ENCODE measurements around the gene CNPY1. TPM values are rescaled to one million over a fixed set of nuclear protein-coding genes. Genes with fewer than 3 reads are reported as not detected.

CNPY1 gene
- total and polyA plus RNA-seq, 4 experiments from 2014 or later, result not detected

DNA sequence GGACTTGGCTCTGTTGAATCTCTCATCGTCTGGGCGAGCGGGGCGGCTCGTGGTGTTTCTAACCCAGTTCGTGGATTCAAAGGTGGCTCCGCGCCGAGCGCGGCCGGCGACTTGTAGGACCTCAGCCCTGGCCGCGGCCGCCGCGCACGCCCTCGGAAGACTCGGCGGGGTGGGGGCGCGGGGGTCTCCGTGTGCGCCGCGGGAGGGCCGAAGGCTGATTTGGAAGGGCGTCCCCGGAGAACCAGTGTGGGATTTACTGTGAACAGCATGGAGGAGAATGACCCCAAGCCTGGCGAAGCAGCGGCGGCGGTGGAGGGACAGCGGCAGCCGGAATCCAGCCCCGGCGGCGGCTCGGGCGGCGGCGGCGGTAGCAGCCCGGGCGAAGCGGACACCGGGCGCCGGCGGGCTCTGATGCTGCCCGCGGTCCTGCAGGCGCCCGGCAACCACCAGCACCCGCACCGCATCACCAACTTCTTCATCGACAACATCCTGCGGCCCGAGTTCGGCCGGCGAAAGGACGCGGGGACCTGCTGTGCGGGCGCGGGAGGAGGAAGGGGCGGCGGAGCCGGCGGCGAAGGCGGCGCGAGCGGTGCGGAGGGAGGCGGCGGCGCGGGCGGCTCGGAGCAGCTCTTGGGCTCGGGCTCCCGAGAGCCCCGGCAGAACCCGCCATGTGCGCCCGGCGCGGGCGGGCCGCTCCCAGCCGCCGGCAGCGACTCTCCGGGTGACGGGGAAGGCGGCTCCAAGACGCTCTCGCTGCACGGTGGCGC, 88.1 kb downstream of the CNPY1 start, which contains the start of gene EN2:
Gene EN2, plus strand, starts transcription at position 19 of the 767 bp plus-strand sequence. Its CDS starts 249 bp downstream, at position 268.
- no peak within 1 kb of the TSS for H3K27ac Mint-ChIP-seq
- H3K27me3 Mint-ChIP-seq, result peaks cover 47 to 48% of the 10 kb centered on the region in 2 donors
- H3K4me1 ChIP-seq (ENCODE audit: insufficient read depth, low read length), result peaks cover 17% of the 10 kb centered on the region
- CTCF ChIA-PET (ENCODE audit: partially characterized antibody), result no interaction called here
- POLR2A ChIA-PET (ENCODE audit: partially characterized antibody), result no interaction called here
- no peaks in the 10 kb centered on the region for H3K36me3 ChIP-seq (ENCODE audit: insufficient read depth, low read length)
- peak within 1 kb of the TSS; percentile 57 to 81 (median 70) for H3K4me3 Mint-ChIP-seq
- H3K27ac ChIP-seq (ENCODE audit: low read depth, low read length), result no peak within 1 kb of the TSS
- H3K9me3 ChIP-seq (ENCODE audit: control insufficient read depth in 1 of 2, low read length in 2 of 2), result no peaks in the 10 kb centered on the region
- peaks cover 2 to 28% (median 15%) of the 10 kb centered on the region in 4 donors for H3K4me1 Mint-ChIP-seq
- no peaks in the 10 kb centered on the region for H3K9me3 Mint-ChIP-seq
- intact Hi-C loops (cut with micrococcal nuclease), result no loop called here
- H3K4me3 ChIP-seq (ENCODE audit: low read length in 2 of 2), result peak within 1 kb of the TSS in 1 of 2 donors; percentile 24
- peaks cover 40% of the 10 kb centered on the region for H3K27me3 ChIP-seq (ENCODE audit: insufficient read depth, low read length)
- no peaks in the 10 kb centered on the region for H3K36me3 Mint-ChIP-seq
- DNase-seq, result no peak

DNA sequence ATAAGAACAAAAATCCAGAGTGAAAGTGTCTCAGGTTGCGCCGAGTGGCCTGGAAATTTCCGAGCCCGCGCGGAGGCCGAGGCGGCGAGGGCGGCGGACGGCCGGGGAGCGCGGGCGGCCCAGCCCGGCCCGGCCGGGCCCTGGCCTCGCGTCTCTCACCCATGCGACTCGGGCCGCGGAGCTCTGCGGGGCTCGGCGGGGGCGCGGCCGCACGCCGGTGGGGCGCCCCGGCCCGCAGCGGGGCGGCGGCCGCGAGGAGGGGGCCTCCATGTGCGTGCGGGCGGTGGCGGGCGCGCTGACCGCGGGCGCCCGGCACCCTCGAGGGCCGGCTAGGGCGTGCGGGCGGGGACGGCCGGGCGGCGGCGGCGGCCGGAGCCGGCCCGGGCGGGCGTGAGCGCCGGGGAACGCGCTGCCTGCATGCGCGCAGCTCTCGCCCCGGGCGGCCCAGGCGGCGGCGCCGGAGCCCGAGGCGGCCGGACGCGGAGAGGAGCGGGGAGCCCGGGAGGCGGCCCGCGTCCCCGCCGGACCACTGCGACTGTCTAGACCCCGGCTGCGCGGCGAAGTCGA, 88.7 kb downstream of the CNPY1 start:
- H3K36me3 Mint-ChIP-seq, result no peaks in the 10 kb centered on the region
- no peak overlapping the region for H3K27ac Mint-ChIP-seq
- CTCF ChIA-PET (ENCODE audit: partially characterized antibody), result no interaction called here
- no peaks in the 10 kb centered on the region for H3K36me3 ChIP-seq (ENCODE audit: insufficient read depth, low read length)
- POLR2A ChIA-PET (ENCODE audit: partially characterized antibody), result no interaction called here
- peaks cover 41% of the 10 kb centered on the region for H3K27me3 ChIP-seq (ENCODE audit: insufficient read depth, low read length)
- H3K27me3 Mint-ChIP-seq, result peaks cover 50 to 52% of the 10 kb centered on the region in 2 donors
- DNase-seq, result no peak
- no peak overlapping the region for H3K4me3 ChIP-seq (ENCODE audit: low read length in 2 of 2)
- no peak overlapping the region for H3K27ac ChIP-seq (ENCODE audit: low read depth, low read length)
- H3K9me3 Mint-ChIP-seq, result no peaks in the 10 kb centered on the region
- intact Hi-C loops (cut with micrococcal nuclease), result no loop called here
- peaks cover 17% of the 10 kb centered on the region for H3K4me1 ChIP-seq (ENCODE audit: insufficient read depth, low read length)
- H3K9me3 ChIP-seq (ENCODE audit: control insufficient read depth in 1 of 2, low read length in 2 of 2), result no peaks in the 10 kb centered on the region
- peaks cover 2 to 28% (median 15%) of the 10 kb centered on the region in 4 donors for H3K4me1 Mint-ChIP-seq
- peak overlapping the region in 4 of 8 donors; percentile 43 to 68 (median 44) for H3K4me3 Mint-ChIP-seq

GRCh38 chr7:155456738-155457543, 89.4 kb downstream of the CNPY1 start:
- no peak for DNase-seq
- ChIA-PET CTCF (ENCODE audit: partially characterized antibody) (no interaction called here), POLR2A (ENCODE audit: partially characterized antibody) (no interaction called here)
- Histone ChIP-seq H3K4me3 (ENCODE audit: low read length in 2 of 2) (peak overlapping the region in 1 of 2 donors; percentile 24), H3K9me3 (ENCODE audit: control insufficient read depth in 1 of 2, low read length in 2 of 2) (no peaks in the 10 kb centered on the region), H3K27ac (ENCODE audit: low read depth, low read length) (no peak overlapping the region), H3K36me3 (ENCODE audit: insufficient read depth, low read length) (no peaks in the 10 kb centered on the region), H3K4me1 (ENCODE audit: insufficient read depth, low read length) (peaks cover 17% of the 10 kb centered on the region), H3K27me3 (ENCODE audit: insufficient read depth, low read length) (peaks cover 43% of the 10 kb centered on the region)
- H3K27ac Mint-ChIP-seq, result no peak overlapping the region
- H3K4me1 Mint-ChIP-seq, result peaks cover 3 to 31% (median 15%) of the 10 kb centered on the region in 4 donors
- no peaks in the 10 kb centered on the region for H3K36me3 Mint-ChIP-seq
- peak overlapping the region; percentile 57 to 81 (median 70) for H3K4me3 Mint-ChIP-seq
- H3K27me3 Mint-ChIP-seq, result peaks cover 49 to 51% of the 10 kb centered on the region in 2 donors
- intact Hi-C loops (cut with micrococcal nuclease), result no loop called here
- H3K9me3 Mint-ChIP-seq, result no peaks in the 10 kb centered on the region

DNA sequence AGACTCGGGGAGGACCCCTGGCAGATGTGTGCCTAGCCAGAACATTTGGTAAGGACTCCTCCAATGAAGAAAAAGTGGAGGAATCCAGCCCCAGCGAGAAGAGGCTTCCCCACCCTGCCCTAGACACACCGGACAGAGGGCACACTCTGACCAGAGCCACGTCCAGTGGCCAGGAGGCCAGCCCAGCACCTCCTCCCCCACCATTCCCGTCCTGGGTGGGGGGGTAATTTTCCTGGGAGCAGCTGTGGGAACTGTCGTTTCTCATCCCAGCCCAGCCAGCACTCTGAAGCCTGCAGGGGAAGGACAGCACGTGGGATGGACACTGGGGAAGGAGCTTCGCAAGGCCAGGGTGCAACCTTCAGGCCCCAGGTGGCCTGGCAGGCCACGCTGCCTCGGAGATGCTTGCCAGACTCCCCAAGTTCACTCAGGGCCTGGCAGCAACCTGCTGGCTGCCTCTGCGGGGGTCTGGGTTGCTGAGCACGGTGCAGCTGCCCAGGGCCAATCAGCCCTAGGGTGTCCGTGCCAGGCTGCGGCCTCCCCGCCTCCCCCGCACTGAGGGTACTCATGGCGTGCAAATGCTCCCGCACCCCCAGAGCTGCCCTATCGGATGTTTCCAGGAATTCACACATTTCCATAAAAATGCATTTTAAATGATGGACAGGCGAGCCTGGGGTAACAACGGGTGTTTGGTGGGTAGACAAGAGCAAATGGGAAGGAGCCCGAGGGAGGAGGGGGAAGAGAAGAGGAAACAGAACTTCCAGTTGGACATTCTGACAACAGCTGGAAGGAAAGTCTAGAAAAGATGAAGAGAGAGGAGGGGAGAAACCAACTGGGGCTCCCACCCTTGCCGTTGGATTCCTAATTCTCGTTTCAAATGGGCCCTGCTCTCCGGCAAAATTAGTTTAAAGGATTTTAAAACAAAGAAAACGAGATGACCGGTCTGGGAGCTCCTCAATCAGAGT, 90.3 kb downstream of the CNPY1 start:
- intact Hi-C loops (cut with micrococcal nuclease), result no loop called here

GRCh38 chr7:155455132-155455693, 91.1 kb downstream of the CNPY1 start:
- Histone ChIP-seq H3K27ac (ENCODE audit: low read depth, low read length) (no peak overlapping the region), H3K36me3 (ENCODE audit: insufficient read depth, low read length) (no peaks in the 10 kb centered on the region), H3K9me3 (ENCODE audit: control insufficient read depth in 1 of 2, low read length in 2 of 2) (no peaks in the 10 kb centered on the region), H3K4me3 (ENCODE audit: low read length in 2 of 2) (no peak overlapping the region), H3K4me1 (ENCODE audit: insufficient read depth, low read length) (peaks cover 17% of the 10 kb centered on the region), H3K27me3 (ENCODE audit: insufficient read depth, low read length) (peaks cover 40% of the 10 kb centered on the region)
- Mint-ChIP-seq H3K27ac (no peak overlapping the region), H3K9me3 (no peaks in the 10 kb centered on the region), H3K36me3 (no peaks in the 10 kb centered on the region), H3K4me3 (peak overlapping the region in 4 of 8 donors; percentile 1 to 47 (median 33)), H3K4me1 (peaks cover 3 to 31% (median 21%) of the 10 kb centered on the region in 4 donors), H3K27me3 (peaks cover 50 to 54% of the 10 kb centered on the region in 2 donors)
- ChIA-PET POLR2A (ENCODE audit: partially characterized antibody) (interaction anchor here (1.0 kb wide), 1 partner anchor 57 kb away, joined by 3 read pairs; no protein-coding TSS in a partner anchor), CTCF (ENCODE audit: partially characterized antibody) (no interaction called here)
- intact Hi-C loops (cut with micrococcal nuclease), result no loop called here
- no peak for DNase-seq

More for the DNA sequence above, 90.3 kb downstream of the CNPY1 start:
- peak overlapping the region in 7 of 8 donors; percentile 36 to 81 (median 61) for H3K4me3 Mint-ChIP-seq
- H3K4me1 Mint-ChIP-seq, result peaks cover 3 to 31% (median 19%) of the 10 kb centered on the region in 4 donors
- H3K4me3 ChIP-seq (ENCODE audit: low read length in 2 of 2), result no peak overlapping the region
- H3K36me3 ChIP-seq (ENCODE audit: insufficient read depth, low read length), result no peaks in the 10 kb centered on the region
- H3K9me3 Mint-ChIP-seq, result no peaks in the 10 kb centered on the region
- peaks cover 17% of the 10 kb centered on the region for H3K4me1 ChIP-seq (ENCODE audit: insufficient read depth, low read length)
- no peak overlapping the region for H3K27ac Mint-ChIP-seq
- H3K9me3 ChIP-seq (ENCODE audit: control insufficient read depth in 1 of 2, low read length in 2 of 2), result no peaks in the 10 kb centered on the region
- peaks cover 39% of the 10 kb centered on the region for H3K27me3 ChIP-seq (ENCODE audit: insufficient read depth, low read length)
- H3K36me3 Mint-ChIP-seq, result no peaks in the 10 kb centered on the region
- ChIA-PET POLR2A (ENCODE audit: partially characterized antibody) (no interaction called here), CTCF (ENCODE audit: partially characterized antibody) (no interaction called here)
- H3K27me3 Mint-ChIP-seq, result peaks cover 49 to 54% of the 10 kb centered on the region in 2 donors
- no peak for DNase-seq
- no peak overlapping the region for H3K27ac ChIP-seq (ENCODE audit: low read depth, low read length)

DNA sequence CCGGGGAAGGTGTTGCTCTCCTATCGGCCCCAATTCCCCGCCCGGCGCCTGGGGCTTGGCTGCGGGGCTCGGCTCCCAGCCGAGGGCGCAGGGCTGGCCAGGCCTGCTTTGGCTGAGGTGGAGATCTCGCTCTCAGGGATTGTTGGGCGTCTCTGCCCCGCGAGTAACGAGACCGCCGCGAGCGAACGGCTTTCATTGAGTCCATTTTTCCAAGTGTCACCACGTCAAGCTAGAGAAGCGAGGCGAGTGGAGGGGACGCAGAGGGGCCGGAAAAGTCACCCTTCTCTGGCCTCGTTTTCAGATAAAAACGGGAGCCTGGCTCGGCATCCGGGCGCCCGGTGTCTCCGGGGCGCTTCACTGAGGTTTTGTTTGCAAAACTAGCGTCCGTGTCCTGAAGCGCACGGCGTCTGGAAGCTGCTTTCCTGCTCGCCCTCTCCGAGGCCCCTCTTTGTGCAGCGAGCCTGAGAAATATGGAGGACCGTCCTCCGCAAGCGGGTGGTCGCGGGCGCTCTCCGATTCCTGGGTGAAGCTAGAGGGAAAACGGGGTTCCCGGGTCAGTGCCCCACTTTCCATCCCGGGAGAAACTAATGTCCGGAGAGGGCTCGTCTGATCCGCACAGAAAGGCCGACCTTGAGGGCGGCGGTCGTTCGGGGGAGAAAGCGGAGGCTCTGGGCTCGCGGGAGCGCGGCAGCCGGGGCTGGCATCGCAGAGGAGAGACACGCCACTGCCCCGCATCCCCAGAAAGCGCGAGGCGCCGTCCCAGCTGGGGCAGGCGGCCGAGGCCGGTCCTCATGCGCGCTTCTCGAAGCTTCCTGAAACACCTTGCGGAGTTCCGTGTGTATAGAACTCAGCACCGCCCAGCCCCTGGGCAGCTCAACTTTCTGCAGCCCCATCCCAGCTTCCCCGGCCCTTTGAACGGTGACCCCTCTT, 91.9 kb downstream of the CNPY1 start:
- Histone ChIP-seq H3K27me3 (ENCODE audit: insufficient read depth, low read length) (peaks cover 39% of the 10 kb centered on the region), H3K4me1 (ENCODE audit: insufficient read depth, low read length) (peaks cover 17% of the 10 kb centered on the region), H3K9me3 (ENCODE audit: control insufficient read depth in 1 of 2, low read length in 2 of 2) (no peaks in the 10 kb centered on the region), H3K27ac (ENCODE audit: low read depth, low read length) (no peak overlapping the region), H3K36me3 (ENCODE audit: insufficient read depth, low read length) (no peaks in the 10 kb centered on the region), H3K4me3 (ENCODE audit: low read length in 2 of 2) (no peak overlapping the region)
- H3K27me3 Mint-ChIP-seq, result peaks cover 44 to 49% of the 10 kb centered on the region in 2 donors
- no peaks in the 10 kb centered on the region for H3K36me3 Mint-ChIP-seq
- H3K9me3 Mint-ChIP-seq, result no peaks in the 10 kb centered on the region
- ChIA-PET CTCF (ENCODE audit: partially characterized antibody) (no interaction called here), POLR2A (ENCODE audit: partially characterized antibody) (interaction anchor here (1.0 kb wide), 1 partner anchor 57 kb away, joined by 3 read pairs; no protein-coding TSS in a partner anchor)
- no peak for DNase-seq
- intact Hi-C loops (cut with micrococcal nuclease), result no loop called here
- no peak overlapping the region for H3K27ac Mint-ChIP-seq
- peak overlapping the region in 2 of 8 donors; percentile 28 to 31 for H3K4me3 Mint-ChIP-seq
- H3K4me1 Mint-ChIP-seq, result peaks cover 3 to 25% (median 18%) of the 10 kb centered on the region in 4 donors

Data from CD4-positive, alpha-beta memory T cell (primary cell).